HG03457 (cell line): ENCODE measurements around the gene SMYD2.

Experiments used
- ATAC-seq: cut with Tn5 transposase; IDR thresholded peaks from one replicate; pipeline ENCODE4 v1.9.1; 2021; ENCODE audit warnings: moderate number of reproducible peaks; ENCODE audit not compliant: unreplicated experiment

Gene SMYD2

DNA sequence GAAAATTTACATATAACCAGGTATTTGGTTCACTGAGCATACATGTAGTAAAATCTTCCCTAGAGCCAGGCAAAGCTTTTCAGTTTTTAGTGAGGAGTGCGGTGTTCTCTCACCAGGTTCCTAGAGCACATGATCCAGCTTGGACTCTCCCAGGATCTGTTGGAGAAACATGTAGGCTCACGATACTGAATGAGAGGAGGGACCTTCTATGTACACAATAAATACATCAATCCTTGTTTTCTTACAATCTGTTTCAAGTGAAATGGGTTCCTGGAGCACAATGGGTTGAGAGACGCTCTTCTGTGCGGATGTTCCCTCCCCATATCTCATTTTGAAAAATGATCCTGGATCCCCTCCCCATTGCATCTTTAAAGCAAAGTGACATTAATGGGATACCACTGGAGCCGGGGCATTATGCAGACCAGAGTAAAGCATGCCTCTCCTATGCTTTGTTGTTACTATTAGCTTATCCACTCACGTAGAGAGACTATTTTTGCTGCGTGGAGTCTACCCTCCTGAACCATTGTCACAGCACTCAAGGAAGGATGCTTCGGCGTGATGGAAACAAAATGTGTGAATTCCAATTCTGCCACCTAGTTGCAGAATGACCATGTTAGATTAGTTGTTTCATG is 19.3 kb downstream of the SMYD2 start:
- ATAC-seq: no peak

DNA sequence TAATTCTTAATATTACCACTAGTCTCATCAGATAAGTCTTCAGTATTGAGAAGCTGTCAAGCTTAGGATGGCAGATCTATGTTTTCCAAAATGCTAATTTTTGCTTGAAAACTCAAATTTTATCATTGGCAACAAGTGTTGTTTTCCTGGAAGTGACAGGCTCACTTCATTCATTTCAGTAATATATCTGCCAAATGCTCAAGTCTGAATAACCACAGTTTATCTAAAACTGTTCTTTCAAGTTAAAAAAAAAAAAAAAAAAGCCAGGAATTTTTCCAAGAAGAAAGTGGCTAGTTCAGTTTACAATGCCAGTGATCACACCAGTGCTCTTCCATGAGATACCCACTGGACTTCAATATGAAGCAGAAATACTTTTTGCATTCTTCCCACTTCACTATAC is 20.6 kb downstream of the SMYD2 start:
- ATAC-seq: no peak

- no peak for ATAC-seq
These were observed 22.4 kb downstream of the SMYD2 start for GRCh38 chr1:214303141-214303930.

GRCh38 chr1:214305164-214305751 is 24.3 kb downstream of the SMYD2 start:
- no peak for ATAC-seq

DNA sequence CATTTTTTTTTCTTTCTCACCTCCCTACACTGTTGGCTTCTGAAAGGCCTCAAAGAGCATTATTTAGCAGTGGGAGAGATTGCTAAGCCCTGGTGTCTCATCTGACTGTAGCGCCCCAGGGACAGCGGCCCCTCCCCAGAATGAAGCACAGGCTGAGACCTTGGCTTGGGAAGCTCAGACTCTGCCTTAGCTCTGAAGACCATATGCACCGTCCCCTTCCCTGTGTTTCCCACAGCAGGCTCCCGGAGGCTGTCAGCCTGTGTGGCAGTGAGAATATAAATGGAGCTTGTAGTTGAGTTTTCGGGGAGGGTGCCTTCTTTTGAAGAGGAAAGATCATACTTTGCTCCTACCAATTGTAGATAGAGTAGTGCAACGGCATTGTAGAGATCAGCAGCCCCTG is 25.3 kb downstream of the SMYD2 start:
- no peak for ATAC-seq

DNA sequence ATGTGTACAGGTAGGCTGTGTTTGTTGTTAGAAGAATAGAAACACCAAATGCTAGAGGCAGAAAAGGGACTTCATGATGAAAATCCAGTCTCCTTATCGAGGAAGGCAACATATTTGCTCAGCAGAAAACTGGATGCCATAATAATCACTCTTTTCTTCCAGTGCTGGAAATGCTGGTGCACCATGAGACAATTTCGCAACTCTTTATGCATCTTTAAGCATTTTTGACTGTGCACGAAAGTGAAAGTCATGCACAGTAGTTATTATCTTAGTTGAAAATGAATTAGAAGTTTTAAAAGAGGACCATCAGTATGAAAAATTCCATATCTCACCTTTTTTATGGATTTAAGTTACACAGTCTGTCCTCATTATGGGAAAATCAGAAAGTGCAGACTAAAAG is 29.1 kb downstream of the SMYD2 start:
- ATAC-seq: no peak

DNA sequence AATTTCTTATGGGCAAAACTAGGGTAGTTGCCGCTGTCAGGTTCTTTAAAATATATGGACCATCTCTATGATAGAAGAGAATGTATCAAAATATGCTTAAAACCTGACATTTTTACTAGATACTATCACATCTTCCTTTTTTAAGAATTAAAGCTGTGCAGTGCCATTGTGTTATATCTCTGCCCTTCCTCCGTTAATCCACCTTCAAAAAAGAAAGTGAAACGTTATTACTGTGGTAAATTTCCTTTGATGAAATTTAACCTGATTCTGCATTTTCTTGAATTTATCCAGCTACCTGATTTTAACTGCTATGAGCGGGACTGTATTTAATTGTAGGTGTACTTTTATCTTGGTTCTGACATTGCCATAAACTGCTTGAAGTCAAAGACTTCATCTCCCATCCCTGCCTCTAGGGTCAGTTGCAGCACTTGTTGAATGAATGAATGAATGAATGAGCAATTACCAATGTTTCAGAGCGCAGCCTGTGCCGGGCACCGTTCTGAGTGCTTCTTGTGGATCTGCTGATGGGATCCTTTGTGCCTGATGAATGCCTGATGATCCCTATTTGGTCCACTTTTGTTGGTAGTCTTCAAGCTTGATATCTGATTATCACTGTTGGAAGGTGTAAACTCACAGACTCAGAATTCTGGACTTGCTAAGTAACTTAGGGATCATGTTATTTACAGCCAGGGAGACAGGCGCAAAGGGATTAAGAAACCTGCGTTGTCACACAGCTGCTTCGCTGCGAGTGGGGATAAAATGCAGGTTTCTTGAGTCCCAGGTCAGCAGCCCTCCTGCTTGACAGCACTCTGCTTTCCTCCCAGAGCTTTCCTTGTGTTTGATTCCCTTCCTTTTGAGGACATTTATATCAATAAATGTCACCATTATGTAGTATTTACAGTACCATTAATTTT is 30.1 kb downstream of the SMYD2 start:
- no peak for ATAC-seq

- ATAC-seq: no peak
These were observed 31.6 kb downstream of the SMYD2 start for GRCh38 chr1:214312530-214313051.

DNA sequence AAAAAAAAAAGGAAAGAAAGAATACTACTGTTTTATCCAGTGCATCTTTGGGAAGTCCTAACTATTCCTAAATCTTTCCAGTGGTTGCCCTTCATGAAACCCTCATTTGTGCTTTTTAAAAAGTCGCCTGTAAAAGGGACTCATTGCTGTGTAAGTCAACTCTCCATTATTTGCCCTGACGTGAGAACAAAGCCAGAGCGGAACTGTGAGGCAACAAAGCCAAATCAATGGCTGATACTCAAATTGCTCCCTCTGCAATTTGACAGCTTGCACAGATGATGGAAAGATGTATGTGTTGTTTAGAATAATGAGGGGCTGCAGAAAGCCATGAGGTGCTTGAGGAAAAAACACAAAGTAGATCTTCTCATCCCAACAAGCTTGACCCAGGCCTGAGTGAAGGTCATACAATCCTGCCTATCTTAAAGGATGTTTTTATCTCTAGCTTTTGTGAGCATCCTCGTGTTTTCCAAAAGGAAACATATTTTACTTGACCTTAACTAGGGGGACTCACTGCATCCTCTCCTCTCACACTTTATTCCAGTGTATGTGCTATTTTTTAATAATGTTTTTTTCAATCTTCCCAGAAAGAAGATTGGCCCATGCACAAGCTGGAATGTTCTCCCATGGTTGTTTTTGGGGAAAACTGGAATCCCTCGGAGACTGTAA is 33.4 kb downstream of the SMYD2 start:
- no peak for ATAC-seq

GRCh38 chr1:214316593-214316992 is 35.6 kb downstream of the SMYD2 start:
- no peak for ATAC-seq

GRCh38 chr1:214317300-214317699 is 36.3 kb downstream of the SMYD2 start:
- no peak for ATAC-seq

DNA sequence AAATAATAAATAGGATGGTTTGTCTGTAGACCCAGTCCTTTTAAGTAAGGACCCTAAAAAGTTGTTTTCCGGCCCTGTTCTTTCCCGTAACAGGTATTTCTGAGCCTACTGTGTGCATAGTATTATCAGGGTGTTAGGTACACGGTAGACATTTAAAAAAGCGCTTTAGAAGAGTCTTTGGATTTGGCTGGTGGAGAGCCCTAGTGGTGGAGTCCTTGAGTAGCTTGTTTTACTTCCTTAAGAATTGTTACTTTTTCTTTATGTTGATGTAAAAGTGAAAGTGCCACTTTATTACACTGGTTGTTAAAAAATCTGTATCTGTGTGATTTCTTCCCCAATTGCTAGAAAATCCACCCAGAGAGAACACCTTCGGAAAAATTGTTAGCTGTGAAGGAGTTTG is 36.8 kb downstream of the SMYD2 start:
- ATAC-seq: no peak

GRCh38 chr1:214318356-214318755 is 37.4 kb downstream of the SMYD2 start:
- no peak for ATAC-seq

- no peak for ATAC-seq
These were observed 38.2 kb downstream of the SMYD2 start for GRCh38 chr1:214318956-214319736.

- ATAC-seq: no peak
These were observed 39.0 kb downstream of the SMYD2 start for GRCh38 chr1:214319938-214320337.

- no peak for ATAC-seq
These were observed 40.9 kb downstream of the SMYD2 start for GRCh38 chr1:214321705-214322453.

DNA sequence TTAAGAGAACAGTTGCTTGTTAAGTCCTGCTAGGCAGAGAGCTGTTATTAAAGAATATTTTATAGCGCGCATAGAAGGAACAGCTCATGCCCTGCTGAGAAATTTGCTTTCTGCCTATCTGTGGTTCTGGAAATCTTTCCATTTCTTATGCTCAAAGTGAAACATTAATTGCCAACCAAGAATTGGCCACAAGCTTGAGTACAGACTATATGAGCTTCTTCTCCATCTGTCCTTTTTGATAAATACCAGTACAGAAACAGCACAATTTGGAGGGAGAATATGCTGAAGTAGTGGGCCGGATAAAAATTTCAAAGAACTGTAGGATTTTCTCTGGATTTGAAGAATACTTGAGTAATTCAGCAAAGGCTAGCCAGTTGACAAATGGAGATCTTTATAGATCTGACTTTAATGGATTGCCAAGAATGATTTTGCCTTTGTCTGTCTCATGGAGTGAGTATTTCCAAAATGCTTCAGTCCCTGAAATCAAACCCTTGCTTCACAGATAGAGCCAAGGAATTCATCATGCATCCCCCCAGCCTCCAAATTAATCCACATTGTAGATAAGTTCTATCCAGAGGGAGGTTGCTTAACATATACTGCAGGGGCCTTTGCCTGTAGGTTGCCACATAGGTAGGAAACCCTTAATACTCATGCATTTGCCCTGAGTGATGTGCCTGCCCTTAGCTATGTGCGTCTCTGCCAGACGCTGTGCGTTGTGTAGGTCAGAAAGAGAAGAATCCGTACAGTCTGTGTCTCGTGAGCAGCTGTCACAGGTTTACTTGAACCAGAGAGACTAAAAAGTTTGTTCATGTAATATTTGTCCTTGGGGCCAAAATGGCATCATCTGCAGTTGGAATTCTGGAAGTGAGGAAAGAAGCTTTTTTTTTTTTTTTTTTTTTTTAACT is 44.2 kb downstream of the SMYD2 start:
- ATAC-seq: no peak

DNA sequence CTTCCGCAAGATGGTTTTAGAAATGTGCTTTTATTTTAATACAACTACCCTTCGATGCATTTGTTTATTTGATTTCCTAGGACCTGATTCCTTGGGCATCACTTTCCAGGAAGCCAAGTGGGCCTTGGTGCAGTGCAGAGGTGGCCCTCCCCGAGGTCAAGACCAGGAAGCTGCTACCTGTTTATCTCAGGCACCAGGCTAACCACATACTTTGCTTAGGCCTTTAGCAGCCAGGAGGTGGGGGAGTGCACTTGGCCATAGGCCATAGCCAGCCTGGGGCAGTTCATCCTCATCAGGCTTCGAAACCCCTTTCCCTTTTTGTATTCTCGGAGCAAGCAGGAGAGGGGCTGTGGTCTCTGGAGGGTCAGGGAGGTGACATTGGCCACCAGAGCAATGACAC is 45.4 kb downstream of the SMYD2 start:
- ATAC-seq: no peak
